ENCODE results near the gene DIS3L2.
"Not testable (repeated sequence)": the region's sequence is repeated elsewhere in the genome, so short reads cannot be mapped to it uniquely, and the experiment has no call there.

DIS3L2 gene

GRCh38 chr2:232327105-232328031, 365.9 kb downstream of the DIS3L2 start:
- peak; percentile 78 for DNase-seq

- DNase-seq = no peak
Measured at GRCh38 chr2:232328032-232328422, 366.5 kb downstream of the DIS3L2 start.

GRCh38 chr2:232328516-232329460, 367.3 kb downstream of the DIS3L2 start:
- no peak for DNase-seq

GRCh38 chr2:232329716-232330067, 368.2 kb downstream of the DIS3L2 start:
- no peak for DNase-seq

- no peak for DNase-seq
Measured at GRCh38 chr2:232330068-232330999, 368.8 kb downstream of the DIS3L2 start.

- DNase-seq = not testable (repeated sequence)
Measured at GRCh38 chr2:232331061-232331460, 369.5 kb downstream of the DIS3L2 start.

- DNase-seq = not testable (repeated sequence)
Measured at GRCh38 chr2:232331641-232332040, 370.1 kb downstream of the DIS3L2 start.

- not testable (repeated sequence) for DNase-seq
Measured at GRCh38 chr2:232332244-232332939, 370.9 kb downstream of the DIS3L2 start.

- no peak for DNase-seq
Measured at GRCh38 chr2:232332940-232333259, 371.4 kb downstream of the DIS3L2 start.

- no peak for DNase-seq
Measured at GRCh38 chr2:232333361-232334135, 372.0 kb downstream of the DIS3L2 start.

GRCh38 chr2:232334136-232334884, 372.8 kb downstream of the DIS3L2 start:
- DNase-seq = not testable (repeated sequence)

- DNase-seq = not testable (repeated sequence)
Measured at GRCh38 chr2:232334885-232335205, 373.3 kb downstream of the DIS3L2 start.

- DNase-seq = not testable (repeated sequence)
Measured at GRCh38 chr2:232335206-232335858, 373.8 kb downstream of the DIS3L2 start.

GRCh38 chr2:232335859-232336215, 374.3 kb downstream of the DIS3L2 start:
- DNase-seq = no peak

- no peak for DNase-seq
Measured at GRCh38 chr2:232336241-232336736, 374.8 kb downstream of the DIS3L2 start.

GRCh38 chr2:232336981-232337720, 375.6 kb downstream of the DIS3L2 start:
- DNase-seq = no peak

GRCh38 chr2:232338094-232338758, 376.7 kb downstream of the DIS3L2 start:
- DNase-seq = not testable (repeated sequence)

GRCh38 chr2:232338759-232339106, 377.2 kb downstream of the DIS3L2 start:
- no peak for DNase-seq
